Stimulated activated CD4-positive, alpha-beta T cell treated with anti-CD3 and anti-CD28 coated beads, Interleukin-2, amount 100 ng/mL, for 4 hours (primary cell): ENCODE measurements around the gene PTPN11.
"Not testable (repeated sequence)": the region's sequence is repeated elsewhere in the genome, so short reads cannot be mapped to it uniquely, and the experiment has no call there.

Experiments used
- DNase-seq: peaks from one replicate; pipeline ENCODE4 v3.0.0-alpha.2; 2020; ENCODE audit warnings: low read depth

Gene PTPN11

DNA sequence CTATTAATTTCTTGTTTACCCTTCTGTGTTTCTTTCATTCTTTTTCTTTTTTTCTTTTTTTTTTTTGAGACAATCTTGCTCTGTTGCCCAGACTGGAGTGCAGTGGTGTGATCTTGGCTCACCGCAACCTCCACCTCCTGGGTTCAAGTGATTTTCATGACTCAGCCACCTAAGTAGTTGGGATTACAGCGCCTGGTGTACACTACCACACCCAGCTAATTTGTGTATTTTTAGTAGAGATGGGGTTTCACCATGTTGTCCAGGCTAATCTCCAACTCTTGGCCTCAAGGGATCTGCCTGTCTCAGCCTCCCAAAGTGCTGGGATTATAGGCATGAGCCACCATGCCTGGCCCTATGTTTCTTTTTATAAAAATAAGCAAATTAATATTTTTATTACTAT is 29.4 kb downstream of the PTPN11 start:
- not testable (repeated sequence) for DNase-seq

- no peak for DNase-seq
Observed at GRCh38 chr12:112450725-112451124, 32.0 kb downstream of the PTPN11 start.

DNA sequence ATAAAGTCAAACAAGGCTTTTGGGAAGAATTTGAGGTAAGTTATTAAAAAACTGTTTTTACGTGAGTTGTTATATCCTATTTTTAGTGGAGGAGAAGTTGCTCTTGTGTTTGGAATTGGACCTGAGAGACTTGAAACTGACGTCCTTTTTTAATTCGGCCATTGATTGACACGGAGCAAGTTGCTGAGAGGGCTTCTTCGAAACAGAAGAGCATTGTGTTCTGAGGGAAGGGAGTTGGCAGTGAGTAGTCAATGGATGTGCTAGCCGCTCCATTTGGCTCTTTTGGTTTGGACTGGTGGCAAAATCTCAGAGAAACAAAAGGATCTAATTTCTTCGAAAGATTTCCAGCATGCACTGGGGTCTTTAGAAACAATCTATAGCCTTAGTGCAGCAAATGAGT is 37.3 kb downstream of the PTPN11 start:
- DNase-seq, result no peak

GRCh38 chr12:112457142-112457541 is 38.4 kb downstream of the PTPN11 start:
- not testable (repeated sequence) for DNase-seq

GRCh38 chr12:112458330-112458729 is 39.6 kb downstream of the PTPN11 start:
- DNase-seq, result no peak

DNA sequence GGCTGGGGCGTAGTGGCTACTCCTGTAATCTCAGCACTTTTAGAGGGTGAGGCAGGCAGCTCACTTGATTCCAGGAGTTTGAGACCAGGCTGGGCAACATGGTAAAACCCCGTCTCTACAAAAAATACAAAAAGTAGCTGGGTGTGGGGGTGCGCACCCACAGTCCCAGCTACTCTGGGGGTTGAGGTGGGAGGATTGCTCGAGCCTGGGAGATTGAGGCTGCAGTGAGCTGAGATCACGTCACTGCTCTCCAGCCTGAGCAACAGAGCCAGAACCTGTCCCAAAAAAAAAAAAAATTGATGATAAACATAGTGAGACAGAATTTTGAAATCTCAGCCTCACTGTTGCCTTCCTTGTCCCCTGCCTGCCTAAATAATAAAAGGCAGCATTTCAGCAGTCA is 40.0 kb downstream of the PTPN11 start:
- no peak for DNase-seq

- DNase-seq, result no peak
Observed at GRCh38 chr12:112463478-112463877, 44.7 kb downstream of the PTPN11 start.

DNA sequence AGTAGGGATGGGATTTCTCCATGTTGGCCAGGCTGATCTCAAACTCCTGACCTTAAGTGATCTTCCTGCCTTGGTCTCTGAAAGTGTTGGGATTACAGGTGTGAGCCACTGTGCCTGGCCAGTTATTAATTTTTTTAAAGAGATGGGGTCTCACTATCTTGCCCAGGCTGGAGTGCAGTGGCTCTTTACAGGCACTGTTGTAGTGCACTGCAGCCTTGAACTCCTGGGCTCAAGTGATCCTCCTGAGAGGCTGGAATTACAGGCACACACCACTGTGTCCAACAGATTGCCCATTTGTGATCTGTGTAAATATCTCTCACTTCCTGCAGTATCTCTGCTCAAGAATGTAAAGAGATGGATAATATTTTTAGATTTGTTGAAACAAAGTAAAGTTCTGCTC is 45.9 kb downstream of the PTPN11 start:
- no peak for DNase-seq

- no peak for DNase-seq
Observed at GRCh38 chr12:112466011-112466422, 47.3 kb downstream of the PTPN11 start.

DNA sequence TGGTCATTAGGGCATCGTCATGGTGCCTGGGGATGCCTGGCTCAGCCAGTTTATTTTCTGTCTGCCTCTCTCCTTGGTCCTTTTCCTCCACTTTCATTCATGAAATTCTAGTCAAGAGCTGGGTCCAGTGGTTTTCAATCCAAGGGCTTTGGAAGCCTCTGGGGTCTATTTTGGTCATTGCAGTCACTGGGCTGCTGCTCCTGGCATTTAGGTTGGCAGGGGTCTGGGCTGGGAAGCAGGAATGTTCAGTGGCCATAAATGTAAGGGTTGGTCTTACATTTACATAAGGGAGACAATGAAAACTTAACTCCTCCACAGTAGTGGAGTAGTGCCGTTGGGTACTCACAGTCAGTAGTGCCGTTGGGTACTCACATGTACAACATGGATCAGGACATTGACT is 48.1 kb downstream of the PTPN11 start:
- DNase-seq, result no peak

- no peak for DNase-seq
Observed at GRCh38 chr12:112468046-112468445, 49.3 kb downstream of the PTPN11 start.

DNA sequence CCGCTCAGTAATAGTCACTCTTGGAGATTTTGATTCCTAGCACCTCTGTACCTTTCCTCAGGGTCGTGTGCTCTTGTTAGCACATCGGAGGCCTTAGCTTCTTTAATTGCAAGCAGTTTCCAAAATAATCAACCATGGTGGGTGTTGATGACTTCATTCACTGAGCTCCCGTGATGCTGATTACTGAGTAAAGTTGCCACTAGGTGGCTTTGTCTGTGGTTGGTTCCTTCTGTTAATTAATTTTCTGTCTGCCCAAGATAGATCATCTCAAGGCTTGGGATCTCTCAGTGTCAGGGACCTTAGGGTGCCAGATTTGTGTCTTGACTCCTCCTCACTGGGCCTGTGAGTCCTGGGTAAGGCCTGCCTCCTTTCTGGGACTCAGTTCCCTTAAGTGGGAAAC is 54.3 kb downstream of the PTPN11 start:
- DNase-seq, result no peak

- DNase-seq, result no peak
Observed at GRCh38 chr12:112479413-112479812, 60.7 kb downstream of the PTPN11 start.

GRCh38 chr12:112480931-112481330 is 62.2 kb downstream of the PTPN11 start:
- DNase-seq, result no peak

- no peak for DNase-seq
Observed at GRCh38 chr12:112482733-112483132, 64.0 kb downstream of the PTPN11 start.

DNA sequence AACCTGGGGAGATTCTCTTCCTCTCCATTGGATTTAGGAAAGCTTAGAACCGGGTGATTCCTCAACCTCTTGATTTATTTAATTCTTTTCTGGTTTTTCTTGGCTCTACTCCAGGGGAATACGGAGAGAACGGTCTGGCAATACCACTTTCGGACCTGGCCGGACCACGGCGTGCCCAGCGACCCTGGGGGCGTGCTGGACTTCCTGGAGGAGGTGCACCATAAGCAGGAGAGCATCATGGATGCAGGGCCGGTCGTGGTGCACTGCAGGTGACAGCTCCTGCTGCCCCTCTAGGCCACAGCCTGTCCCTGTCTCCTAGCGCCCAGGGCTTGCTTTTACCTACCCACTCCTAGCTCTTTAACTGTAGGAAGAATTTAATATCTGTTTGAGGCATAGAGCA is 67.6 kb downstream of the PTPN11 start:
- DNase-seq, result no peak

GRCh38 chr12:112488257-112488876 is 69.6 kb downstream of the PTPN11 start:
- DNase-seq, result no peak

- no peak for DNase-seq
Observed at GRCh38 chr12:112489456-112489855, 70.7 kb downstream of the PTPN11 start.

DNA sequence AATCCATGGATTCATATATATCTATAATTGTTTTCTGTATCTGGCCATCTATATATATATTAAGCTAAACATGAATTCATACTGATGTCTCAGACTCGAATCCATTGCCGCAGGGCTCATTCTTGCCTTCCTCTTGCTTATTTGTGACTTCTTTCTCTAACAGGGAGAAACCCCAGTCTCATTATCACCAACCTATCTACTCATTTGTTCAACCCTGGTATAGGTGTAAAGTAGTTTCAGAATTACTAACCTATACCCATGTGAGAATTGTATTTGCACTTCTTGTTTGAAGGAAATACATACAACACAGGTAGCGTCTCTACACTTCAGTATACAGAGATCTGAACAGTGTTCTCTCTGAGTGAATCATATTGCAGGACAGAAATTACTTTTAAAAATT is 77.7 kb downstream of the PTPN11 start:
- DNase-seq, result no peak

DNA sequence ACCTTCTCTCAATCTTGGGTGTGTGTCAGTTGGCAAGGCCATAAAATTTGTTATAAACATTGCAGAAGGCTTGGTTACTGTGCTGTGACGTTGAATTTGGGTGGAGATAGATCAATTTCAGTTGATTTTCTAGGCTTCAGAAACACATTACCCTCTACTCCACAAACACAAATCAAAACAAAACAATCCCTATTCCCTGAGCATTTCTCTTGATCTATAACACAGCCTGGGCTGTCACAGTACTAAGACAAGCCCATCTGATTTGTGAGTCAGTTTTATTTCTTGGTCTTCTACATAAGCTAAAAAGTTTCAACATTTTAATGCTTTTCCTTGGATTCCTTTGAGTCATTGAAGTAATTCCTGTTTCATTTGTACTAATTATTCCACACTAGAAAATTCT is 79.8 kb downstream of the PTPN11 start:
- DNase-seq, result no peak

- no peak for DNase-seq
Observed at GRCh38 chr12:112503512-112503911, 84.8 kb downstream of the PTPN11 start.

GRCh38 chr12:112506513-112507166 is 87.9 kb downstream of the PTPN11 start:
- no peak for DNase-seq

GRCh38 chr12:112513471-112513870 is 94.7 kb downstream of the PTPN11 start:
- no peak for DNase-seq

DNA sequence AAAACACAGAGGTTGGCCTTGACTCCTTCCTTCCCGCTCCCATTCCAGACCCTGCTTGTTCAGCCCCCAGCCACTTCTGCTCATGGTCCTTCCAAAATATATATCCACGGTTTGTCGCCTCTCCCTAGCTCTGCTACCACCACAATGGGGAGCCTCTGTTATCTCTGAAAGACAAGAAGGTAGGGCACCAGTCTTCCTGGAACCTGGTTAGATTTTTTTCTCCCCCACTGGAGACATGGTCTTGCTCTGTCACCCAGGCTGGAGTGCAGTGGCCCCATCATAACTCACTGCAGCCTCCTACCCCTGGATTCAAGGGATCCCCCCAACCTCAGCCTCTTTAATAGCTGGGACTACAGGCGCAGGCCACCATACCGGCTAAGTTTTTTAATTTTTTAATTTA is 95.7 kb downstream of the PTPN11 start:
- DNase-seq, result no peak
